ENCODE data around the gene NPR2.

NPR2 gene

DNA sequence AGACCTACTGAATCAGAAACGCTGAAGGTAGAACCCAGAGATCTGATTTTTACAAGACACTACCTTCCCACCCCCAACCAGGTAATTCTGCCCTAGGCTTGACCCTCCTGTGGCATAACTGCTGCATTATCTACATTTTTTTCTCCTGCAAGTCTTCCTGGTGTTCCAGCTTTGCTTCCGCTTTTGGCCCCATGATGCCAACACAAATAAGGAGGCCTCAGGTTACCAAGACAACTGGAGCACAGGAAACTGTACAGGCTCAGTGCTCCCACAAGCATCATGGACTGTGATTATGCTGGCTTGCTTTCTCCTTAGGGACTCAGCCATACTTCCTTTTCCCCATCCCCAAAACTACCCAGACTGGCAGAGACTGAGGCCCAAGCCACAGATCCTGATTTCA lies 30.7 kb upstream of the NPR2 start:
- TF ChIP-seq, protein P1, sequence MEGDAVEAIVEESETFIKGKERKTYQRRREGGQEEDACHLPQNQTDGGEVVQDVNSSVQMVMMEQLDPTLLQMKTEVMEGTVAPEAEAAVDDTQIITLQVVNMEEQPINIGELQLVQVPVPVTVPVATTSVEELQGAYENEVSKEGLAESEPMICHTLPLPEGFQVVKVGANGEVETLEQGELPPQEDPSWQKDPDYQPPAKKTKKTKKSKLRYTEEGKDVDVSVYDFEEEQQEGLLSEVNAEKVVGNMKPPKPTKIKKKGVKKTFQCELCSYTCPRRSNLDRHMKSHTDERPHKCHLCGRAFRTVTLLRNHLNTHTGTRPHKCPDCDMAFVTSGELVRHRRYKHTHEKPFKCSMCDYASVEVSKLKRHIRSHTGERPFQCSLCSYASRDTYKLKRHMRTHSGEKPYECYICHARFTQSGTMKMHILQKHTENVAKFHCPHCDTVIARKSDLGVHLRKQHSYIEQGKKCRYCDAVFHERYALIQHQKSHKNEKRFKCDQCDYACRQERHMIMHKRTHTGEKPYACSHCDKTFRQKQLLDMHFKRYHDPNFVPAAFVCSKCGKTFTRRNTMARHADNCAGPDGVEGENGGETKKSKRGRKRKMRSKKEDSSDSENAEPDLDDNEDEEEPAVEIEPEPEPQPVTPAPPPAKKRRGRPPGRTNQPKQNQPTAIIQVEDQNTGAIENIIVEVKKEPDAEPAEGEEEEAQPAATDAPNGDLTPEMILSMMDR (IDR thresholded peaks at IDR 0.05; ENCODE audit: extremely low read depth, insufficient read depth, missing control alignments), result no peak
- in situ Hi-C loops (cut with MboI; ENCODE audit: low pct_unique_long_range_greater_than_20kb, low sequenced_read_pairs, unreplicated experiment), result no loop called here
- no peak for DNase-seq (ENCODE audit: low spot score)

DNA sequence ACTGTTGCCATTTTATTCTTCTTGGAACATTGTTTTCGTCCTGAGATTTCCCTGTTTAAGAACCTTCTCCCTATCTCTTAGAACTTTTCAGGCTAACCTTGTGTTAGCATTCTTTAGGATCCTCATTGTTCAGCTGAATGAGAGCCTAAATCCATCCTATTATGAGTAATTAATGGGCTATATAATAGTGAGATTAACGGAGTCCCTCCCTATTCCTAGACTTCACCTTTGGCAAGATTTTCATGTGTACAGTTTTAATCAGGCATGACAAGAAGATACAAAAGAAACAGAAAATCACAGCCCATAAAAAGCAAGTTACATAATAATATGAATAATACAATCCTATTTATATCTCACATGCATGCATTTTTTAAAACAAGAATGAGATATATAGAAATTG lies 28.2 kb upstream of the NPR2 start:
- TF ChIP-seq, protein P1 (IDR thresholded peaks at IDR 0.05; ENCODE audit: extremely low read depth, insufficient read depth, missing control alignments), result no peak
- in situ Hi-C loops (cut with MboI; ENCODE audit: low pct_unique_long_range_greater_than_20kb, low sequenced_read_pairs, unreplicated experiment), result no loop called here
- no peak for DNase-seq (ENCODE audit: low spot score)

DNA sequence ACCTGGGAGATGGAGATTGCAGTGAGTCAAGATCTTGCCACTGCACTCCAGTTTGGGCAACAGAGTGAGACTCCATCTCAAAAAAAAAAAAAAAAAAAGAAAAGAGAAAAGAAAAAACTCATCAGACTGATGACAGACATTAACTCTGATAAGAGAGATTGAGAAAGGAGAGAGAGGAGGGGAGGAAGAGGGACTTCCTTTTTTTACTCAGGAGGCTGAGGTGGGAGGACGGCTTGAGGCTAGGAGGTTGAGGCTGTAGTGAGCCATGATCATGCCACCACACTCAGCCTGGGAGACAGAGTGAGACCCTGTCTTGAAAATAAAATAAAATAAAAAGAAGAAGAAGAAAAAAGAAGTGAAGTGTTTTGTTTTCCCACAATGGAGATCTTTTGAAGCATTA lies 27.6 kb upstream of the NPR2 start:
- in situ Hi-C loops (cut with MboI; ENCODE audit: low pct_unique_long_range_greater_than_20kb, low sequenced_read_pairs, unreplicated experiment), result no loop called here
- TF ChIP-seq, protein P1 (IDR thresholded peaks at IDR 0.05; ENCODE audit: extremely low read depth, insufficient read depth, missing control alignments), result no peak
- no peak for DNase-seq (ENCODE audit: low spot score)

DNA sequence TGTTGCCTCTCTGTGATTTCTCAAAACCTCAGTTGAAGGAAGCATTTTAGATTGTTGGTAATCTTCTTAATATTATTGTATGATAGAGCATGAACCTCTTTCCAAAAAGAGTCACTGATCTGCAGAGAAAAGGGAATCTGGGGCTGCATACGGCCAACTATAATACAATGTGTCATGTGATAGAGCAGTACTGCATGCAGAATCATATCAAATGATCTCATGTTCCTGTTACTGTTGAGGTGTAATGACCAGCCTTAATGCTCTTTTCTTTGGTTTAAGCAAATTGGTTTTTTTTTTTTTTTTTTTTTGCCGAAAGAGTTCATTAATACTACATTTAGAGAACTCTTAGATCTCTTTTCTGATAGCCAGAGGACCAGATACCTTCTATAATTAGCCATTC lies 24.4 kb upstream of the NPR2 start:
- DNase-seq (ENCODE audit: low spot score), result no peak
- in situ Hi-C loops (cut with MboI; ENCODE audit: low pct_unique_long_range_greater_than_20kb, low sequenced_read_pairs, unreplicated experiment), result no loop called here
- TF ChIP-seq, protein P1 (IDR thresholded peaks at IDR 0.05; ENCODE audit: extremely low read depth, insufficient read depth, missing control alignments), result no peak

DNA sequence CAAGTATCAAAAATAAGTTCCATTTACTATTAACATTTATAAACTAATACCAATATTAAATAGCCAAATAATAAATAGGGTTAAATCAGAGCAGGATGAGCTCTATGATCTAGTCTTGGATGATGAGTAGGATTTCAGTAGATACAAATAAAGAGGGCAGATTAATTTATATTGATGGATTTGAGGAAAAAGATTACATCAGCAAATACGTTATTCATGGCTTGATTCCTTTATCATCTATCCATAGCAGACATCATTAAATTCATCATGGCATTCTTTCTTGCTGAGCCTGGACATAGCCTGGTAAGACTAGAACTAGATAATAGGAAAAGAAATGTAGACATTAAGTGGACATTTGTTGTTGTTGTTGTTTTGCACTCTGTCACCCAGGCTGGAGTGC lies 23.9 kb upstream of the NPR2 start:
- no peak for DNase-seq (ENCODE audit: low spot score)
- TF ChIP-seq, protein P1 (IDR thresholded peaks at IDR 0.05; ENCODE audit: extremely low read depth, insufficient read depth, missing control alignments), result no peak
- in situ Hi-C loops (cut with MboI; ENCODE audit: low pct_unique_long_range_greater_than_20kb, low sequenced_read_pairs, unreplicated experiment), result no loop called here

DNA sequence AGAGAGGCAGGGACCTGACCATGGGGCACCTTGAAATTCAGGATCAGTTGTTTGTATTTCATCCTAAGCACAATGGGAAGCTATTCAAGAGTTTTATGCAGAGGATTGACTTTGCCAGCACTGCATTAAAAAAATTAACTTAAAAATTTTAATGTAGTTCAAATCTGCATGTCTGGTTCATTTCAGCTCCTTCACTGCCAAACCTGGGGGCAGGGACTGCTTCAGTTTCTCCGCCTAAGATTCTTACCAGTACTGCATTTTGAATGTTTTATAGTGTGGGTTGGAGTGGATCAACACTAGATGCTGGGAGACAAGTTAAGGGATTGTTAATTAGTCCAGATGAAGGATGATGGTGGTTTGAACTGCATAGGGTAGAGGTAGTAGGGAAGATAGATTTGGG lies 21.6 kb upstream of the NPR2 start:
- no peak for DNase-seq (ENCODE audit: low spot score)
- in situ Hi-C loops (cut with MboI; ENCODE audit: low pct_unique_long_range_greater_than_20kb, low sequenced_read_pairs, unreplicated experiment), result no loop called here
- TF ChIP-seq, protein P1 (IDR thresholded peaks at IDR 0.05; ENCODE audit: extremely low read depth, insufficient read depth, missing control alignments), result no peak

DNA sequence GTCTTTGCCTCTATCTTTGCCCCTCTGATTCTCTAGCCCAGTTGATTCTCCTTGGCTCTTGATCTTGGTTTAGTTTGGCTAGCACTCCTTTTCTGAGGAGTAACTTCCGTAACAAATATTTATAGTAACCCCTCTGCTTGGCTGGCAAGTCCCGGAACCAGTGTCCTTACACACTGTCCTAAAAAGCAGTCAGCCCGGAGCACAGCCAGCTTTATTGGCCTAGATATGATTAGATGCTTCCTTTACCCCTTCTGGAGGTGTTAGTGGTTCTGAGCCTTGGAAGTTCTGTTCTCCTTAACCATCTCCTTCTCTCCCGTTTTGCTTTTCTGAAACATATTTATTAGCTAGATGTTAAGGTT lies 20.3 kb upstream of the NPR2 start:
- DNase-seq (ENCODE audit: low spot score), result no peak
- in situ Hi-C loops (cut with MboI; ENCODE audit: low pct_unique_long_range_greater_than_20kb, low sequenced_read_pairs, unreplicated experiment), result no loop called here
- TF ChIP-seq, protein P1 (IDR thresholded peaks at IDR 0.05; ENCODE audit: extremely low read depth, insufficient read depth, missing control alignments), result no peak
